ENCODE measurements around the gene CAMK2B.

GRCh38 chr7:44346063-44346462 lies 20.7 kb upstream of the CAMK2B start:
- no peak for TF ChIP-seq ZNF549 (CRISPR knock-in tag; IDR thresholded peaks at IDR 0.05)
- no peak for TF ChIP-seq NFE2L2 (IDR thresholded peaks at IDR 0.05; ENCODE audit: low read length)
- no peak for TF ChIP-seq ZNF274 (CRISPR knock-in tag; IDR thresholded peaks at IDR 0.05)
